H1 (cell line): Measurements from ENCODE around the gene DIP2C. TPM values are rescaled to one million over a fixed set of nuclear protein-coding genes. Genes with fewer than 3 reads are reported as not detected.

Source experiments
- CTCF ChIA-PET: fragments of 300-600 bp; sonication (Branson Sonifier 250); formaldehyde crosslinking; loops from one replicate; lab custom pipeline; 2021; ENCODE audit not compliant: partially characterized antibody; lab: Charles Lee
- POLR2A ChIA-PET: fragments of 300-600 bp; sonication (Branson Sonifier 250); formaldehyde crosslinking; loops from one replicate; lab custom pipeline; 2021; ENCODE audit warnings: inconsistent platforms; ENCODE audit not compliant: partially characterized antibody; lab: Charles Lee
- DNase-seq, 2 experiments: peaks; one replicate each; pipeline versions ENCODE4 v3.0.0 to v3.0.0-alpha.2; 2010 to 2022; ENCODE audit warnings: low spot score in 2 of 2, low read depth in 1 of 2, mixed read lengths in 1 of 2
- FAIRE-seq: peaks from 2 replicates; lab custom pipeline; 2011; peaks lifted over from hg19 to GRCh38; lab: Jason Lieb, UNC
- H2AFZ ChIP-seq: 2 replicates; pipeline ENCODE4 v1.8.1; 2012; ENCODE audit warnings: low read length, inconsistent platforms
- H2AK5ac ChIP-seq: 2 replicates; pipeline ENCODE4 v1.6.1; 2013; ENCODE audit warnings: low read depth, low read length
- H2BK120ac ChIP-seq: replicated peaks from 2 replicates; pipeline ENCODE3; 2013; ENCODE audit warnings: low read depth, low read length, inconsistent platforms
- H2BK12ac ChIP-seq: 2 replicates; pipeline ENCODE4 v1.6.1; 2013; ENCODE audit warnings: low read depth, low read length
- H2BK15ac ChIP-seq: 2 replicates; pipeline ENCODE4 v1.6.1; 2013; ENCODE audit warnings: low read length
- H2BK20ac ChIP-seq: 2 replicates; pipeline ENCODE4 v1.6.1; 2013; ENCODE audit warnings: low read length
- H2BK5ac ChIP-seq: 2 replicates; pipeline ENCODE4 v1.6.1; 2013; ENCODE audit warnings: low read depth, low read length
- H3K14ac ChIP-seq: 2 replicates; pipeline ENCODE4 v1.6.1; 2013; ENCODE audit warnings: inconsistent platforms; ENCODE audit not compliant: insufficient read length
- H3K18ac ChIP-seq: 2 replicates; pipeline ENCODE4 v1.6.1; 2013; ENCODE audit warnings: low read length; ENCODE audit errors: extremely low read depth
- H3K23ac ChIP-seq: 2 replicates; pipeline ENCODE4 v1.6.1; 2013; ENCODE audit warnings: inconsistent platforms; ENCODE audit not compliant: insufficient read length
- H3K23me2 ChIP-seq: 2 replicates; pipeline ENCODE4 v1.6.1; 2013; ENCODE audit warnings: low read depth, low read length
- H3K27ac ChIP-seq: 2 replicates; pipeline ENCODE4 v1.6.1; 2011; ENCODE audit warnings: low read depth, low read length, inconsistent platforms
- H3K27me3 ChIP-seq, 4 experiments: replicated peaks in 1 of 4; 1 replicate in 1 of 4; 2 replicates in 3 of 4; pipeline versions ENCODE4 v1.6.1 to v1.8.1; 2011 to 2013; ENCODE audit warnings: low read length in 3 of 4, mild to moderate bottlenecking in 3 of 4, inconsistent platforms in 2 of 4, mixed read lengths in 2 of 4, moderate library complexity in 1 of 4; ENCODE audit not compliant: control insufficient read depth in 3 of 4, insufficient read depth in 3 of 4; ENCODE audit errors: extremely low read depth in 1 of 4
- H3K36me3 ChIP-seq, 4 experiments: 2 replicates each; pipeline versions ENCODE4 v1.6.1 to v1.8.1; 2011 to 2013; ENCODE audit warnings: mild to moderate bottlenecking in 4 of 4, low read length in 3 of 4, moderate library complexity in 2 of 4, control low read depth in 1 of 4, inconsistent platforms in 1 of 4; ENCODE audit not compliant: insufficient read depth in 4 of 4, control insufficient read depth in 2 of 4
- H3K4ac ChIP-seq: replicated peaks from 2 replicates; pipeline ENCODE3; 2013; ENCODE audit warnings: low read length, low read depth, mixed read lengths, inconsistent platforms; ENCODE audit not compliant: insufficient read length
- H3K4me1 ChIP-seq, 4 experiments: replicated peaks in 1 of 4; 1 replicate in 1 of 4; 2 replicates in 3 of 4; pipeline versions ENCODE4 v1.6.1 to v1.8.1; 2011 to 2013; ENCODE audit warnings: low read length in 3 of 4, inconsistent platforms in 2 of 4, mixed read lengths in 1 of 4; ENCODE audit not compliant: insufficient read depth in 4 of 4, control insufficient read depth in 3 of 4
- H3K4me2 ChIP-seq, 2 experiments: 2 replicates each; pipeline versions ENCODE4 v1.6.1 to v1.8.1; 2011 to 2013; ENCODE audit warnings: low read depth in 2 of 2, low read length in 2 of 2, control low read depth in 1 of 2, inconsistent platforms in 1 of 2, mild to moderate bottlenecking in 1 of 2; ENCODE audit not compliant: insufficient read depth in 1 of 2
- H3K4me3 ChIP-seq, 4 experiments: fragments of 200-600, 300-600 bp in 1 of 4; sonication (generic), shearing (Covaris generic), sonication (Bioruptor Twin) in 1 of 4; 2 replicates each; pipeline versions ENCODE4 v1.5.1 to v1.8.1; 2011 to 2016; ENCODE audit warnings: low read length in 4 of 4, low read depth in 3 of 4, control low read depth in 2 of 4, inconsistent platforms in 2 of 4, mild to moderate bottlenecking in 2 of 4, mixed read lengths in 1 of 4, moderate library complexity in 1 of 4; ENCODE audit not compliant: insufficient read depth in 2 of 4; ENCODE audit errors: extremely low read depth in 1 of 4
- H3K56ac ChIP-seq: replicated peaks from 2 replicates; pipeline ENCODE3; 2013; ENCODE audit warnings: low read depth, mild to moderate bottlenecking, mixed read lengths, low read length, inconsistent platforms; ENCODE audit not compliant: insufficient read length
- H3K79me1 ChIP-seq: 2 replicates; pipeline ENCODE4 v1.6.1; 2013; ENCODE audit warnings: low read depth, low read length, control low read depth
- H3K79me2 ChIP-seq, 2 experiments: 2 replicates each; pipeline versions ENCODE4 v1.6.1 to v1.8.1; 2012 to 2013; ENCODE audit warnings: low read length in 2 of 2, mild to moderate bottlenecking in 2 of 2, inconsistent platforms in 1 of 2; ENCODE audit not compliant: insufficient read depth in 2 of 2, control insufficient read depth in 1 of 2
- H3K9ac ChIP-seq, 4 experiments: replicated peaks in 1 of 4; 1 replicate in 1 of 4; 2 replicates in 3 of 4; pipeline versions ENCODE4 v1.6.1 to v1.8.1; 2011 to 2013; ENCODE audit warnings: low read depth in 3 of 4, low read length in 3 of 4, control low read depth in 2 of 4, mild to moderate bottlenecking in 2 of 4, moderate library complexity in 2 of 4, inconsistent platforms in 1 of 4; ENCODE audit errors: extremely low read depth in 1 of 4
- H3K9me3 ChIP-seq, 2 experiments: 2 replicates each; pipeline versions ENCODE4 v1.6.1 to v1.8.1; 2012 to 2013; ENCODE audit warnings: mild to moderate bottlenecking in 2 of 2, moderate library complexity in 2 of 2, control low read depth in 1 of 2, inconsistent platforms in 1 of 2, low read depth in 1 of 2, low read length in 1 of 2, mixed read lengths in 1 of 2; ENCODE audit not compliant: insufficient read depth in 2 of 2
- H4K20me1 ChIP-seq, 2 experiments: replicated peaks in 1 of 2; 2 replicates each; pipeline versions ENCODE3 to v1.8.1; 2011 to 2013; ENCODE audit warnings: inconsistent platforms in 2 of 2, low read length in 2 of 2, mild to moderate bottlenecking in 1 of 2; ENCODE audit not compliant: insufficient read depth in 2 of 2, control insufficient read depth in 1 of 2
- H4K5ac ChIP-seq: 2 replicates; pipeline ENCODE4 v1.6.1; 2013; ENCODE audit warnings: low read length, low read depth, mixed read lengths, inconsistent platforms; ENCODE audit not compliant: insufficient read length
- H4K8ac ChIP-seq: 2 replicates; pipeline ENCODE4 v1.8.0; 2013; ENCODE audit warnings: mild to moderate bottlenecking, moderate library complexity, low read length, inconsistent platforms; ENCODE audit not compliant: insufficient read depth; ENCODE audit errors: extremely low read depth
- H4K91ac ChIP-seq: replicated peaks from 2 replicates; pipeline ENCODE3; 2013; ENCODE audit warnings: low read length, mixed read lengths, inconsistent platforms; ENCODE audit not compliant: insufficient read length
- EGR1 ChIP-seq: IDR thresholded peaks from 2 replicates; pipeline ENCODE4 v1.6.1; 2011; ENCODE audit warnings: low read depth, low read length, borderline replicate concordance
- KDM1A ChIP-seq: fragments of 200-600, 300-600 bp; sonication (generic); IDR thresholded peaks from 2 replicates; pipeline ENCODE4 v1.7.1; 2016; ENCODE audit warnings: mild to moderate bottlenecking, low read length, borderline replicate concordance
- MAX ChIP-seq: IDR thresholded peaks from 2 replicates; pipeline ENCODE4 v1.6.1; 2012; ENCODE audit warnings: inconsistent platforms
- NRF1 ChIP-seq: IDR thresholded peaks from 2 replicates; pipeline ENCODE4 v1.6.1; 2011; ENCODE audit warnings: mild to moderate bottlenecking, low read depth, low read length, improper control_type of control experiment
- POLR2A ChIP-seq, 2 experiments: IDR thresholded peaks; 1 replicate in 1 of 2; 2 replicates in 1 of 2; pipeline ENCODE4 v1.6.1; 2011; ENCODE audit warnings: low read depth in 2 of 2, low read length in 2 of 2, mild to moderate bottlenecking in 2 of 2; ENCODE audit errors: control extremely low read depth in 1 of 2
- RNF2 ChIP-seq: fragments of 200-900, 300-1000 bp; sonication (generic); IDR thresholded peaks from 2 replicates; pipeline ENCODE4 v1.7.1; 2016; ENCODE audit warnings: borderline replicate concordance, low read depth, mild to moderate bottlenecking, antibody characterized with exemption, low read length; ENCODE audit not compliant: poor library complexity, severe bottlenecking; ENCODE audit errors: missing control alignments
- ZNF274 ChIP-seq: IDR thresholded peaks from 2 replicates; pipeline ENCODE4 v1.7.0; 2012; ENCODE audit warnings: low read length, borderline replicate concordance; ENCODE audit errors: extremely low read depth
- WGBS, 2 experiments: shearing (Covaris generic) in 1 of 2; methylation state at CpG; one replicate each; pipeline versions ENCODE4 v1.1.6 to v1.1.7; 2013 to 2015; ENCODE audit warnings: low lambda C conversion rate in 2 of 2, mixed read lengths in 2 of 2, inconsistent platforms in 1 of 2, low coverage in 1 of 2, missing lambda C conversion rate in 1 of 2; ENCODE audit not compliant: insufficient replicate concordance in 2 of 2, insufficient coverage in 1 of 2, insufficient read length in 1 of 2; ENCODE audit errors: extremely low coverage in 1 of 2, missing lambda C conversion rate in 1 of 2; 5-methylcytosine and 5-hydroxymethylcytosine counted together
- polyA plus RNA-seq, 7 experiments: library from polyadenylated mRNA; depleted of rRNA in 3 of 7; stranded (reverse) in 5 of 7; unstranded in 2 of 7; fragments of >200 nt in 5 of 7; fragments of 200-250 nt in 2 of 7; gene quantifications; 1 replicate in 5 of 7; 2 replicates in 1 of 7; 4 replicates in 1 of 7; pipeline versions ENCODE4 v1.2.1 to v1.2.3, GENCODE V29; 2011 to 2013; ENCODE audit warnings: missing spikeins in 2 of 7, mixed read lengths in 2 of 7
- total RNA-seq: library from RNA; stranded (reverse); fragmentation: NEBNext Ultra II Directional; extraction: Animal tissue kit (Norgen Biotek cat#: 25700); gene quantifications from 2 replicates; pipeline ENCODE4 v1.2.1, GENCODE V29; 2021

The DIP2C gene
- total and polyA plus RNA-seq, 2 of the 8 experiments (the other 6 are each of a cell fraction or from before 2014, with no cell fraction given) = 3.8 to 9.3 TPM

GRCh38 chr10:387909-388660, 301.4 kb downstream of the DIP2C start:
- H2AK5ac ChIP-seq = no peak overlapping the region
- no peak overlapping the region for H3K4me2 ChIP-seq
- no peaks in the 10 kb centered on the region for H3K79me2 ChIP-seq
- no peaks in the 10 kb centered on the region for H3K36me3 ChIP-seq
- no peaks in the 10 kb centered on the region for H3K27me3 ChIP-seq
- H2BK20ac ChIP-seq = no peak overlapping the region
- DNase-seq (no peak), FAIRE-seq (no peak)
- CTCF ChIA-PET = interaction anchor here (2.5 kb wide), 1 partner anchor 11 kb away, joined by 8 read pairs; no protein-coding TSS in a partner anchor
- no peak overlapping the region for H2BK15ac ChIP-seq
- H2BK5ac ChIP-seq = no peak overlapping the region
- no peak overlapping the region for H3K56ac ChIP-seq
- no peak overlapping the region for H3K18ac ChIP-seq
- H4K91ac ChIP-seq = no peak overlapping the region
- H3K23ac ChIP-seq = no peak overlapping the region
- no peak overlapping the region for H2BK120ac ChIP-seq
- H3K27ac ChIP-seq = no peak overlapping the region
- no peak for TF ChIP-seq POLR2A (IDR thresholded peaks at IDR 0.05; ENCODE audit: control extremely low read depth in 1 of 2, low read depth in 2 of 2, low read length in 2 of 2)
- TF ChIP-seq MAX = no peak
- TF ChIP-seq EGR1 = no peak
- no peak for TF ChIP-seq RNF2
- no peak for TF ChIP-seq NRF1
- no peak for TF ChIP-seq ZNF274
- TF ChIP-seq KDM1A = no peak
- no peak overlapping the region for H2BK12ac ChIP-seq
- H4K8ac ChIP-seq = no peak overlapping the region
- H2AFZ ChIP-seq = no peak overlapping the region
- H3K4ac ChIP-seq = no peak overlapping the region
- WGBS, 2 experiments = 93% methylated on average over 16 of the region's 16 CpGs; no CpG with 5 or more reads in 1 of the 2 experiments
- H3K79me1 ChIP-seq = no peaks in the 10 kb centered on the region
- H3K9me3 ChIP-seq = no peaks in the 10 kb centered on the region
- H4K5ac ChIP-seq = no peak overlapping the region
- no peak overlapping the region for H3K14ac ChIP-seq
- H3K9ac ChIP-seq = no peak overlapping the region
- H4K20me1 ChIP-seq = peaks cover 2% of the 10 kb centered on the region in 2 experiments
- H3K23me2 ChIP-seq = no peaks in the 10 kb centered on the region
- POLR2A ChIA-PET = no interaction called here
- no peaks in the 10 kb centered on the region for H3K4me1 ChIP-seq
- no peak overlapping the region for H3K4me3 ChIP-seq
